Measurements from ENCODE around the gene WNT9A. TPM values are rescaled to one million over a fixed set of nuclear protein-coding genes. Genes with fewer than 3 reads are reported as not detected.
A peak's percentile ranks its signal among the peaks of the same experiment; 100 is the strongest.
"Not testable (repeated sequence)": the region's sequence is repeated elsewhere in the genome, so short reads cannot be mapped to it uniquely, and the experiment has no call there.

Gene WNT9A, protein sequence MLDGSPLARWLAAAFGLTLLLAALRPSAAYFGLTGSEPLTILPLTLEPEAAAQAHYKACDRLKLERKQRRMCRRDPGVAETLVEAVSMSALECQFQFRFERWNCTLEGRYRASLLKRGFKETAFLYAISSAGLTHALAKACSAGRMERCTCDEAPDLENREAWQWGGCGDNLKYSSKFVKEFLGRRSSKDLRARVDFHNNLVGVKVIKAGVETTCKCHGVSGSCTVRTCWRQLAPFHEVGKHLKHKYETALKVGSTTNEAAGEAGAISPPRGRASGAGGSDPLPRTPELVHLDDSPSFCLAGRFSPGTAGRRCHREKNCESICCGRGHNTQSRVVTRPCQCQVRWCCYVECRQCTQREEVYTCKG
- total RNA-seq, result 1 to 10 TPM; 2.2 to 2.6 TPM
- long read RNA-seq, result 0 reads

DNA sequence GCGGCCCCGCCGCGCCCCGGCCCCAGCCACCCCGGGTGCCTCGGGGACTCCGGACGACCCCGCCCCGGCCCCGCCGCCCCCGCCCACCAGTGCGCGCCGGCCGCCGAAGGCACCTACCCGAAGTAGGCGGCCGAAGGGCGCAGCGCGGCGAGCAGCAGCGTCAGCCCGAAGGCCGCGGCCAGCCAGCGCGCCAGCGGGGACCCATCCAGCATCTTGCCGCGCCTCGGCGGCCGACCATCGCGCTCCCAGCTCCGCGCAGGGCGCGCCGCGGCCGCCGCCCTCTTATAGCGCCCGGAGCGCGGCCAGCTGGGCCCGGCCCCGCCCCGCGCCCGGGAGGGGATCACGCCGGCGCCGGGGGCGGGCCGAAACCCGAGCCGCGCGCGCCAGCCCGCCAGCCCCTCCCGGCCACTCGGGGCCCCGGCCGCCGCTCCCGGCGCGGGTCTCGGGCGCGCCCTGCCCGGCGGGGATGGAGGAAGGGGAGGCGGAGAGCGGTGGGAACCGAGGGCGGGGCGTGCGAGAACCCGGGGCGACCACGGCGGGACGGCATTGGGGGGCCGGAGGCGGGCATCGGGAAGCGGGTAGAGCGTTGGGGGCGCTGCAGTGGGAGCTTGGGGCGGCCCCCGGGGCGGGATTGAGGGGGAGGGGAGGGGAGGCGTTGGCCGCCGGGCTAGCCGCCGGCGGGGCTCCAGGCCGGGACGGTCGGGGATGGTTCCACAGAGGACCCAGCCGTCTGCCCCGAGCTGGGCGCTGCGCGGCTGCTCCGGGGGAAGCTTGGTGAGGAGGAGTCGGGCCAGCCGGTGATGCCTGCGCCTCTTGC lies at the start of gene WNT9A:
TSS of gene WNT9A (minus strand) at position 257 of the 817 bp plus-strand sequence. CDS start at position 212, 45 bp downstream.
- intact Hi-C loops (cut with DNase I, micrococcal nuclease), result loop anchor here (5.0 to 10.0 kb wide), 2 partner anchors 186 to 193 kb away; no protein-coding TSS in a partner anchor
- ATAC-seq (peak; percentile 39), DNase-seq (peak in 1 of 2 donors; percentile 47)

DNA sequence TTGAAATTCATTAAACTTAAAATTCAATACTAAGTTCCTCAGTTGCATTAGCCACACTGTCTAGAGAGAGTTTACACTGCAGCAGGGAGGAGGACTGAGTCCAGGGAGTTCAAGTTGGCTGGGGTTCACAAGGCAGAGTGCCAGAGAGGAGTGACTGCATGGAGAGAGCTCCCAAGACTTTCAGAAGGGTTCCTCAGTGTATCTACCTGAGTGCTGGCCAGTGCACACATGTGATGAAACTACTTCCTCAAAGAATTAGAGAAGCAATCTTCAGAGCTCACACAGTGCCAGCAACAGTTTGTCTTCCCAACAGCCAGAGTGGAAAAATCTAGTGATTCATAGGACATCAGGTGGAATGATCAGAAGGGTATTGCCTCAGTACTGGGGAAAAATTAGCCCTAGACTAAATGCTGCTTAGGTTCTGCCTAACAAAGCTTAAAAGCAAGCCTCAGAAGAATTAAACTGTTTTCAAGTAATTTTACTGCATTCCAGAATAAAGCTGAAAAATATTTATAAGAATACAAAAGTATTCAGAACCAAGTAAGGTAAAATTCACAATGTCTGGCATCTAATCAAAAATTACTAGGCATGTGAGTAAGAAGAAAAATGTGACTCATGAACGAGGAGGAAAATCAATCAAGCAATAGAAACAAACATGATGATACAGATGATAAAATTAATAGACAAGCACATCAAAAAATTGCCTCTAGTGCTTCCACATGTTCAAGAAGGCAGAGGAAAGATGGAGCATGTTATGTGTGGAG lies 48.6 kb upstream of the WNT9A start:
- ATAC-seq (no peak), DNase-seq (peak in 1 of 2 donors; percentile 8)
- intact Hi-C loops (cut with DNase I, micrococcal nuclease), result no loop called here

DNA sequence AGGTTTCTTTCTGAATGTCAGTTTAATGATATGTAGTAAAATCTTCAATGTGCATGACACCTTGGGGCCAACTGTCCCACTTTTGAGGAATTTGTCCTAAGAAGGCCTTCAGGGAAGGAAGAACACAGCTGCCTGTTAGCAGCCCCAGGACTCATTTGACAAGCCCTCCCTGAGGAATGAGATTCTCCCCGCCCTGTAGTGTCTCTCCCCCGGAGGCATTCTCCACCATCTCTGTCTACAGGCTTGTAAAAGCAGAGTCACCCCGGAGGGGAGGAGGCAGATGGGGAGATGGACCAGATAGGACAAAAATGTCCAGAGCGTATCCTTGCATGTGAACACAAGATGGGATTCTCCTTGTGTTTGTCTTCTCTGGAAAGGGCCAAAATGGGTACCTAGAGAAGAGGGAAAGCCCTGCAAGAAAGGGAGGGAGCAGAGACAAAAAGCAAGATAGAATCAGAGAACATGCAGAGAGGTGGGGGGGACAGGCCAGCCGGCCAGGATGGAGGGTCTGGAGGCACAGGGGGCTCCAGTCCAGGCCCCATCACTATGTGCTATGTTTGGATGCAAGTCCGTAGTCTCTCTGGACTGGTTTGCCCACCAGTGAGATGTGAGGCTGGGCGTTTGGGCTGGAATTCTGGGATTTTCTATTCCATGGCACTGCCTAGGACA lies 47.0 kb upstream of the WNT9A start:
- no peak for ATAC-seq
- DNase-seq, result peak in 1 of 2 donors; percentile 12
- intact Hi-C loops (cut with DNase I, micrococcal nuclease), result no loop called here

DNA sequence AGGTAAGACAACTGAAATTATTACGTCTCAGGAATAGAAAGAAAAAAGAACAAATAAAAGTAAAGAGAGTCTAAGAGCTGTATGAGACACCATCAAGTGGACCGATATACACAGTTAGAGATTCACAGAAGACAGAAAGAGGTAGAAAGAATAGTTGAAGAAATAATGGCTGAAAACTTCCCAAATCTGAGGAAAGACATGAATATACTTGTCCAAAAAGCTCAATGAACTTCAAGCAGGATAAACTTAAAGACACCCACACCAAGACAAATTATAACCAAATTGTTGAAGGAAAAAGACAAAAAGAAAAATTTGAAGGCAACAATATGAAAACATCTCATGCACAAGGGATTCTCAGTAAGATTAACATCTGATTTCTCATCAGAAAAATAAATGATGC lies 39.4 kb upstream of the WNT9A start:
- ATAC-seq (no peak), DNase-seq (no peak)
- intact Hi-C loops (cut with DNase I, micrococcal nuclease), result no loop called here

DNA sequence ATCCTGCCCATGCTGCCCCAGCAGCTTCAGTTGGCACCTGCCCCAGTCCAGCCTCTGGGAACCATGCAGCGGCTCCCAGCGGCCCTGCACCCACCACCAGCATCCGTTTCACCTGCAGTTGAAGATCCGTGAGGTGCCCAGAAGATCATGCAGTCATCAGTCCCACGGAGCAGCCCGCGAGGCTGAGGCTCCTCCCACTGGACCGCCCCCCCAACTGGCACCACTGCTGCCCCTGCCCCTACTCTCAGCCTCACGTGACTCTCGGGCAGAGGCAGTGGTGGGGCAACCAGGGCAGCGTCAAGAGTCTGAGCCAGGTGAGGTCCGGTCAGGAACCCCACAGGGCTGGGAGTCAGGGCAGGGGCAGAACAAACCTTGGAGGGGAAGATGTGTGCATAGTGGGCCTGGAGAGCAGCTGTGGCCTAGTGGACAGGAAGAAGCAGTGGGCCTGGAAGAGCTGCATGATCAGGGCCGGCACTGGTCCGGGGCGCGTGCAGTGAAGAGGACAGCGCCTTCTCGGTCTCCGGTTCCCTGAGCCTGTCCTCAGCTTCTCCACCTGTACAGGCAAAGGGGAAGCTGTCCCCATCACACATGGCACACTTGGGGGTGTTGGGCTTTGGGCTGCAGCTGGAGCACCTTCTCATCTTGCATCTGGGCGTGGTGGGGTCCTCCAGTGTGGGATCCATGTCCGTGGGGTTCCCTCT lies 28.0 kb upstream of the WNT9A start:
- intact Hi-C loops (cut with DNase I, micrococcal nuclease); DNase-seq; ATAC-seq: not testable (repeated sequence)

DNA sequence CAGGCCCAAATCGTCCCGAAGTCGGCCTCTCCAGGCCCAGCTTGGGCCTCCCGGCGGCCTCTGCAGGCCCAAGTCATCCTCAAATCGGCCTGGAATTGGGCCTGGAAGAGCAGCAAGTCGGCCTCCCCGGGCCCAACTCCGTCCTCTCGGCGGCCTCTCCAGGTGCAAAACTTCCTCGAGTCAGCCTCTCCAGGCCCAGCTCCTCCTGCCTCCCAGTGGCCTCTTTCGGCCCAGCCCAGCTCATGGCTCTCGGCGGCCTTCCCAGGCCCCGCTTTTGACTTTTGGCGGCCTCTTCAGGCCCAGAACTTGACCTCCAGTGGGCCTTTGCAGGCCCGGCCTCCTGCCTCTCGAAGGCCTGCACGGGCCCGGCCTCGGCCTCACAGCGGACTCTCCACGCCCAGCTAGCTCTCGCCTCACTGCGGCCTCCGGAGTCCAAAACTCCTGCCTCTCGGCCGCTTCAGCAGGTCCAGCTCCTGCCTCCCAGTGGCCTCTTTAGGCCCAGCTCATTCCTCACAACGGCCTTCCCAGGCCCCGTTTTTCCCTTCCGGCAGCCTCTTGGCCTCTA lies 26.1 kb upstream of the WNT9A start:
- intact Hi-C loops (cut with DNase I, micrococcal nuclease); ATAC-seq; DNase-seq: not testable (repeated sequence)

DNA sequence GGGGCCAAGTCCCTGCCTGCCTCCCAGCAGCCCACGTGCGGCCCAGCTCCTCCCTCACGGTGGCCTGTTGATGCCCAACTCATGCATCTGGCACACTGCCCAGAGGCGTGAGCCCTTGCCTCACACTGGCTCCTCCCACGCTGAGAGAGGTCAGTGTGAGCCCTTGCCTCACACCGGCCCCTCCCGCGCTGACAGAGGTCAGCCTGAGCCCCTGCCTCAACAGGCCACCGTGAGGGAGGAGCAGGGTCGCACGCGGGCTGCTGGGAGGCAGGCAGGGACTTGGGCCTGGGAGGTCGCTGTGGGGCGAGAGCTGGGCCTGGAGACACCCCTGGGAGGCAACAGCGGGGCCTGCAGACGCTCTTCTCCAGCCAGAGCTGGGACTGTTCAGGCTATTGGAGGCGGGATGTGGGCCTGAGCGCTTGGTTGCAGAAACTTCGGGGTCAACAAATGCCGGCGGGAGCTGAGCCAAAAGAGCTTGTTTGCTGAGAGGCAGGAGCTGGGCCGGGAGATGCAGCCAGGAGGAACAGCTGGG lies 25.2 kb upstream of the WNT9A start:
- ATAC-seq; intact Hi-C loops (cut with DNase I, micrococcal nuclease); DNase-seq: not testable (repeated sequence)

DNA sequence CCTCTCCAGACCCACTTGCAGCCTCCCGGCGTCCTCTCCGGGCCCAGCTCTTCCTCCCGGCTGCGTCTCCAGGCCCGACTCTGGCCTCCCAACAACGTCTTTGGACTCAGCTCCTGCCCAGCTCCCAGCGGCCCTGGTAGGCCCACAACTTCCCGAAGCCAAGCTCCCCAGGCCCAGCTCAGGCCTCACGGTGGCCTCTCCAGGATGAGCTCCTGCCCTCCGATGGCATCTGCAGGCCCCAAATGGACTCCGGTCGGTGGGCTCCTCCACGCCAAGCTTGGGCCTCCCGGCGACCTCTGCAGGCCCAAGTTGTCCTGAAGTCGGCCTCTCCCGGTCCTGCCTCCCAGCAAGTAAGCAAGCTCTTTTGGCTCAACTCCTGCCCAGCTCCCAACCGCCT lies 24.5 kb upstream of the WNT9A start:
- ATAC-seq; intact Hi-C loops (cut with DNase I, micrococcal nuclease); DNase-seq: not testable (repeated sequence)

DNA sequence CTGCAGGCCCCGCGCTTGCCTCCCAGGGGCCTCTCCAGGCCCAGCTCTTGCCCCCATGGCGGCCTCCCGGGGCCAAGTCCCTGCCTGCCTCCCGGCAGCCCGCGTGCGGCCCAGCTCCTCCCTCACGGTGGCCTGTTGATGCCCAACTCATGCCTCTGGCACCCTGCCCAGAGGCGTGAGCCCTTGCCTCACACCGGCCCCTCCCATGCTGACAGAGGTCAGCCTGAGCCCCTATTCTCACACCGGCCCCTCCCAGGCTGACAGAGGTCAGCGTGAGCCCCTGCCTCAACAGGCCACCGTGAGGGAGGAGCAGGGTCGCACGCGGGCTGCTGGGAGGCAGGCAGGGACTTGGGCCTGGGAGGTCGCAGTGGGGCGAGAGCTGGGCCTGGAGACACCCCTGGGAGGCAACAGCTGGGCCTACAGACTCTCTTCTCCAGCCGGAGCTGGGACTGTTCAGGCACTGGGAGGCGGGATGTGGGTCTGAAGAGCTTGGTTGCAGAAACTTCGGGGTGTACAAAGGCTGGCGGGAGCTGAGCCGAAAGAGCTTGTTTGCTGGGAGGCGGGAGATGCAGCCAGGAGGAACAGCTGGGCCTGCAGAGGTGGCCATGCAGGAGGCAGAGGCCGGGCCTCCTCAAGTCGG lies 24.0 kb upstream of the WNT9A start:
- ATAC-seq; DNase-seq; intact Hi-C loops (cut with DNase I, micrococcal nuclease): not testable (repeated sequence)

DNA sequence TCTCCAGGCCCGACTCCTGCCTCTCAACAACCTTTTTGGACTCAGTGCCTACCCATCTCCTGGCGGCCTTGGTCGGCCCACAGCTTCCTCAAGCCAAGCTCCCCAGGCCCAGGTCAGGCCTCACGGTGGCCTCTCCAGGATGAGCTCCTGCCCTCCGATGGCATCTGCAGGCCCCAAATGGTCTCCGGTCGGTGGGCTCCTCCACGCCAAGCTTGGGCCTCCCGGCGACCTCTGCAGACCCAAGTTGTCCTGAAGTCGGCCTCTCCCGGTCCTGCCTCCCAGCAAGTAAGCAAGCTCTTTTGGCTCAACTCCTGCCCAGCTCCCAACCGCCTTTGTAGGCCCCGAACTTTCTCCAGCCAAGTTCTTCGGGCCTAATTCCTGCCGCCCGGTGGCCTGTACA lies 23.5 kb upstream of the WNT9A start:
- not testable (repeated sequence) for DNase-seq, ATAC-seq

DNA sequence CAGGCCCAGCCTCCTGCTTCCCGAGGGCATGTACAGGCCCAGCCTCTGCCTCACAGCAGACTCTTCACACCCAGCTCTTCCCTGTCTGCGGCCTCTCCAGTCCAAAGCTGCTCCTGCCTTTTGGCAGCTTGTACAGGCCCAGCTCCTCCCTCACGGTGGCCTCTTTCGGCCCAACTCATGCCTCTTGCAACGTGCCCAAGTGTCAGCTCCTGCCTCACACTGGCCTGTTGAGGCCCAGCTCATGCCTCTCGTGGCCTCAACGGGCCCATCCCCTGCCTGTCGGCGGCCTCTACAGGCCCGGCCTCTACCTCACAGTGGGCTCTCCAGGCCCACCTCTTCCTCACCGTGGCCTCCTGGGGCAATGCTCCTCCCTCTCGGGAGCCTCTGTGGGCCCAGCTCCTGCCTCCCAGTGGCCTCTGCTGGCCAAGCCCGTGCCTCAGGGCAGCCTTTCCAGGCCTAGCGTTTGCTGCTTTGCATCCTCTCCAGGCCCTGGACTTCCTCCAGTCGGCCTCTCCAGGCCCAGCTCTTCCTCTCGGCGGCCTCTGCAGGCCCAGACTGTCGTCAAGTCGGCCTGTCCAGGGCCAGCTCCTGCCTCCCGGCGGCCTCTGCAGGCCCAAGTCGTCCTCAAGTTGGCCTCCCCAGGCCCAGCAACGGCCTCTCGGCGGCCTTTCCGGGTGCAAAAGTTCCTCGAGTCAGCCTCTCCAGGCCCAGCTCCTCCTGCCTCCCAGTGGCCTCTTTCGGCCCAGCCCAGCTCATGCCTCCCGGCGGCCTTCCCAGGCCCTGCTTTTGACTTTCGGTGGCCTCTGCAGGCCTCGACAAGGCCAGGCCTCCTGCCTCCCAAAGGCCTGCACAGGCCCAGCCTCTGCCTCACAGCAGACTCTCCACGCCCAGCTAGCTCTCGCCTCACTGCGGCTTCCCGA lies 22.6 kb upstream of the WNT9A start:
- ATAC-seq; intact Hi-C loops (cut with DNase I, micrococcal nuclease); DNase-seq: not testable (repeated sequence)

More for the DNA sequence above, 23.5 kb upstream of the WNT9A start:
- intact Hi-C loops (cut with DNase I, micrococcal nuclease), result not testable (repeated sequence)

DNA sequence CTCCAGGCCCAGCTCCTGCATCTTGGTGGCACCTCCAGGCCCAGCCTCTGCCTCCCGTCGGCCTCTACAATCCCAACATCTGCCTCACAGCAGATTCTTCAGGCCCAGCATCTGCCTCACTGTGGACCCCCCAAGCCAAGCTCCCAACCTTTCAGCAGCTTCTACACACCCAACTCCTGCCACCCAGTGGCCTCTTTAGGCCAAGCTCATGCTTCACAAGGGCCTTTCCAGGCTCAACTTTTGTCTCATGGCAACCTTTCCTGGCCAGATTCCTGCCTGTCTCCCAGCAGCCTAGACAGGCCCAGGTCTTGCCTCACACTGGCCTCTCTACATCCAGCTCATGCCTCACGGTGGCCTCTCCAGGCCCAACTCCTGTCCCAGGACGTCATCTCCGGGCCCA lies 20.1 kb upstream of the WNT9A start:
- intact Hi-C loops (cut with DNase I, micrococcal nuclease); ATAC-seq; DNase-seq: not testable (repeated sequence)

DNA sequence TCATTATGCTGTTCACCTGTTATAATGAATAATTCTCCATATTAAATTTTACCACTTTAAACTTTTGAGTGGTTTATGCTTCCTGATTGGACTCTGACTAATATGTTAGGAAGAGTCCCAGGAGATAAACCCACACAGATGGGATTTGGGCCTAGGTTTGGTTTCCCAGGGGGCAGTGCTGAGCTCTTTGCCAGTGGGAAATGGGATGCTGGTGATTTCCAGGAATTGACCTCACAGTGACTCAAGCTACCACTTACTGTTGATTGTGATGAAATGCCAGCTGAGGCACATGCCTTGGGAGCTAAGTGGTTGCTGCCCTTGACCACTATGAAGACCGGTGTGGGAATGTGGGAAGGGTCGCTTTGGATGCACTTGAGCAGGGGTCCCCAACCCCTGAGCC lies 19.0 kb upstream of the WNT9A start:
- ATAC-seq; DNase-seq; intact Hi-C loops (cut with DNase I, micrococcal nuclease): not testable (repeated sequence)

DNA sequence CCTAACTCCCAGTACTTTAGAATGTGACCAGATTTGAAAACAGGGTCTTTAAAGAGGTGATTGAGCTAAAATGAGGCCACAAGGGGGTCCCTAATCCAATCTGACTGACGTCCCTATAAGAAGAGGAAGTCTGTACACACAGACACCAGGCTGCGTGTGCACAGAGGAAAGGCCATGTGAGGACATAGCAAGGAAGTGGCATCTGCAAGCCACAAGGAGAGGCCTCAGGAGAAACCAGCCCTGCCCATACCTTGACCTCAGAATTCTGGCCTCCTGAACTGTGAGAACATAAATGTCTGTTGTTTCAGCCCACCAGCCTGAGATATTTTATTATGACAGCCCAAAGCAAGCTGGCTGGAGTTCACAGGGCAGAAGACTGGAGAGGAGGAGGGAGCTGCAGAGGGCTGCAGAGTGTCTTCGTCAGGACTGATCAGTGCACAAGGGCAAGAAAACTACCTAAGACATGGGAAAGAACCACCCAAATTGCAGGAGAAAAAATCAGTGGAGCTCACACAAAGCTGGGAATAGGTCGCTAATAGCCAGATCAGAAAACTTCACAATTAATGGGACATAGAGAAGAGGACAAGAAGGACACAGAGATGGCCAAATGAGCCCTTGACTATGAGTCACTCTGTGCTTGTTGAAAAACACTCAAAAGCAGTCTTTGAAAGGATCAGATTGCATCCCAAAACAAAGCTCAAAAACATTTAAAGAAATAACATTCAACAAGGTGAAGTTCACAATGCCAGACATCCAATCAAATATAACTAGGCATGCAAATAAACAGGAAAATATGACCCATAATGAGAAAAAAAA lies 14.1 kb upstream of the WNT9A start:
- intact Hi-C loops (cut with DNase I, micrococcal nuclease), result no loop called here
- ATAC-seq, result no peak
- no peak for DNase-seq
